SK-N-SH treated with all-trans-retinoic acid at 6 μM for 48 hours (cell line): Measurements from ENCODE around the gene MYCT1.

ENCODE experiments used
- ATAC-seq: fragments of 200-7000 bp; cut with Tn5 transposase; 3 replicates; pipeline ENCODE4 v1.9.1; 2020; ENCODE audit warnings: mild to moderate bottlenecking, moderate library complexity
- BACH2 ChIP-seq: fragments of 250-450 bp; sonication (Bioruptor Pico); IDR thresholded peaks from 2 replicates; pipeline ENCODE4 v1.9.0; 2021; ENCODE audit warnings: mild to moderate bottlenecking, borderline replicate concordance
- CREB5 ChIP-seq: fragments of 250-450 bp; sonication (Bioruptor Pico); IDR thresholded peaks from 2 replicates; pipeline ENCODE4 v1.5.1; 2020; ENCODE audit warnings: low read depth, mild to moderate bottlenecking, moderate library complexity
- CSDC2 ChIP-seq: fragments of 250-450 bp; sonication (Bioruptor Pico); IDR thresholded peaks from 2 replicates; pipeline ENCODE4 v1.5.0; 2020; ENCODE audit warnings: mild to moderate bottlenecking, moderate library complexity
- CSRNP3 ChIP-seq: fragments of 250-450 bp; sonication (Bioruptor Pico); IDR thresholded peaks from 2 replicates; pipeline ENCODE4 v1.5.1; 2021; ENCODE audit warnings: mild to moderate bottlenecking, moderate library complexity
- ESRRG ChIP-seq: fragments of 250-450 bp; sonication (Bioruptor Pico); IDR thresholded peaks from 2 replicates; pipeline ENCODE4 v1.6.1; 2021; ENCODE audit warnings: mild to moderate bottlenecking
- GLIS3 ChIP-seq: fragments of 250-450 bp; sonication (Bioruptor Pico); IDR thresholded peaks from 2 replicates; pipeline ENCODE4 v1.5.0; 2020; ENCODE audit warnings: mild to moderate bottlenecking, moderate library complexity
- ISL1 ChIP-seq: fragments of 250-450 bp; sonication (Bioruptor Pico); IDR thresholded peaks from 2 replicates; pipeline ENCODE4 v2.1.2; 2022; ENCODE audit warnings: mild to moderate bottlenecking, moderate library complexity
- POU6F1 ChIP-seq: fragments of 250-450 bp; sonication (Bioruptor Pico); IDR thresholded peaks from 2 replicates; pipeline ENCODE4 v1.8.0; 2021; ENCODE audit warnings: low read depth, mild to moderate bottlenecking, moderate library complexity, borderline replicate concordance
- PPARA ChIP-seq: fragments of 250-450 bp; sonication (Bioruptor Pico); IDR thresholded peaks from 2 replicates; pipeline ENCODE4 v1.5.0; 2020; ENCODE audit warnings: mild to moderate bottlenecking, borderline replicate concordance
- RARB ChIP-seq: fragments of 250-450 bp; sonication (Bioruptor Pico); IDR thresholded peaks from 2 replicates; pipeline ENCODE4 v1.8.0; 2021; ENCODE audit warnings: mild to moderate bottlenecking, moderate library complexity
- SNAI2 ChIP-seq: fragments of 250-450 bp; sonication (Bioruptor Pico); IDR thresholded peaks from 2 replicates; pipeline ENCODE4 v1.5.0; 2020; ENCODE audit warnings: mild to moderate bottlenecking, moderate library complexity
- TCF4 ChIP-seq: fragments of 250-450 bp; sonication (Bioruptor Pico); IDR thresholded peaks from 2 replicates; pipeline ENCODE4 v1.8.0; 2021; ENCODE audit warnings: mild to moderate bottlenecking, moderate library complexity, borderline replicate concordance
- TOX ChIP-seq: fragments of 250-450 bp; sonication (Bioruptor Pico); IDR thresholded peaks from 2 replicates; pipeline ENCODE4 v1.8.0; 2021; ENCODE audit warnings: mild to moderate bottlenecking, moderate library complexity, borderline replicate concordance
- TSHZ2 ChIP-seq: fragments of 250-450 bp; sonication (Bioruptor Pico); IDR thresholded peaks from 2 replicates; pipeline ENCODE4 v1.5.0; 2020; ENCODE audit warnings: mild to moderate bottlenecking, moderate library complexity
- ZC3H10 ChIP-seq: fragments of 250-450 bp; sonication (Bioruptor Pico); IDR thresholded peaks from 2 replicates; pipeline ENCODE4 v1.5.1; 2021; ENCODE audit warnings: mild to moderate bottlenecking, moderate library complexity
- ZFP3 ChIP-seq: fragments of 250-450 bp; sonication (Bioruptor Pico); IDR thresholded peaks from 2 replicates; pipeline ENCODE4 v1.5.0; 2020; ENCODE audit warnings: mild to moderate bottlenecking, moderate library complexity
- ZFP30 ChIP-seq: fragments of 450-650 bp; formaldehyde crosslinking; IDR thresholded peaks from 2 replicates; pipeline ENCODE4 v1.5.0; 2022; ENCODE audit warnings: mild to moderate bottlenecking, moderate library complexity
- ZNF565 ChIP-seq: fragments of 450-650 bp; formaldehyde crosslinking; conservative IDR thresholded peaks from 2 replicates; pipeline ENCODE4 v1.5.0; 2020; ENCODE audit warnings: low read depth, mild to moderate bottlenecking, moderate library complexity
- ZNF70 ChIP-seq: fragments of 450-650 bp; formaldehyde crosslinking; IDR thresholded peaks from 2 replicates; pipeline ENCODE4 v1.5.0; 2020; ENCODE audit warnings: mild to moderate bottlenecking, moderate library complexity
- ZNF8 ChIP-seq: fragments of 450-650 bp; formaldehyde crosslinking; IDR thresholded peaks from 2 replicates; pipeline ENCODE4 v1.5.0; 2020; ENCODE audit warnings: mild to moderate bottlenecking, moderate library complexity

MYCT1 gene

GRCh38 chr6:152696522-152696921 is 1.2 kb upstream of the MYCT1 start:
- TF ChIP-seq RARB (CRISPR knock-in tag), result no peak
- no peak for TF ChIP-seq PPARA (CRISPR knock-in tag)
- no peak for TF ChIP-seq TCF4 (CRISPR knock-in tag)
- TF ChIP-seq GLIS3, result no peak
- no peak for TF ChIP-seq ISL1 (CRISPR knock-in tag)
- no peak for TF ChIP-seq ESRRG (CRISPR knock-in tag)
- TF ChIP-seq ZFP3 (CRISPR knock-in tag), result no peak
- no peak for TF ChIP-seq POU6F1 (CRISPR knock-in tag)
- no peak for TF ChIP-seq CSRNP3 (CRISPR knock-in tag)
- no peak for TF ChIP-seq BACH2 (CRISPR knock-in tag)
- TF ChIP-seq ZC3H10, result no peak
- TF ChIP-seq ZNF8, result no peak
- no peak for TF ChIP-seq TOX
- TF ChIP-seq CREB5 (CRISPR knock-in tag), result no peak
- no peak for TF ChIP-seq ZFP30 (CRISPR knock-in tag)
- no peak for TF ChIP-seq ZNF565
- no peak for TF ChIP-seq ZNF70
- peak; percentile 79 for ATAC-seq

GRCh38 chr6:152698692-152699091 is 995 bp downstream of the MYCT1 start:
- no peak for ATAC-seq
- TF ChIP-seq TSHZ2, result no peak
- TF ChIP-seq GLIS3, result no peak

GRCh38 chr6:152700427-152700826 is 2.7 kb downstream of the MYCT1 start:
- no peak for ATAC-seq
- TF ChIP-seq TSHZ2 (no peak), SNAI2 (CRISPR knock-in tag) (no peak), ZC3H10 (no peak), RARB (CRISPR knock-in tag) (no peak), ZNF565 (no peak), ZFP30 (CRISPR knock-in tag) (no peak), CSDC2 (CRISPR knock-in tag) (no peak)
